HT-29 (cell line): ENCODE measurements around the gene CNPY1. TPM values are rescaled to one million over a fixed set of nuclear protein-coding genes. Genes with fewer than 3 reads are reported as not detected.
A peak's percentile ranks its signal among the peaks of the same experiment; 100 is the strongest.

Experiments used
- DNase-seq: peaks from one replicate; pipeline ENCODE4 v3.0.0-alpha.2; 2015; ENCODE audit warnings: low spot score
- total RNA-seq: library from RNA; depleted of rRNA; stranded (reverse); fragments of >200 nt; shearing (Covaris generic); gene quantifications from 2 replicates; pipeline ENCODE4 v1.2.3, GENCODE V29; 2014

CNPY1 gene
- total RNA-seq, 1 experiment from 2014 or later, result not detected

- DNase-seq, result peak; percentile 83
Observed at GRCh38 chr7:155490697-155491628, 55.4 kb downstream of the CNPY1 start.

- peak; percentile 63 for DNase-seq
Observed at GRCh38 chr7:155489862-155490696, 56.3 kb downstream of the CNPY1 start.

- DNase-seq, result no peak
Observed at GRCh38 chr7:155489158-155489840, 57.1 kb downstream of the CNPY1 start.

- DNase-seq, result no peak
Observed at GRCh38 chr7:155488483-155489127, 57.8 kb downstream of the CNPY1 start.

- DNase-seq, result no peak
Observed at GRCh38 chr7:155487509-155488482, 58.6 kb downstream of the CNPY1 start.

- no peak for DNase-seq
Observed at GRCh38 chr7:155486783-155487508, 59.4 kb downstream of the CNPY1 start.

GRCh38 chr7:155484483-155485399 is 61.6 kb downstream of the CNPY1 start:
- no peak for DNase-seq

GRCh38 chr7:155483868-155484325 is 62.5 kb downstream of the CNPY1 start:
- no peak for DNase-seq

GRCh38 chr7:155483245-155483644 is 63.1 kb downstream of the CNPY1 start:
- DNase-seq, result no peak

GRCh38 chr7:155482511-155483183 is 63.7 kb downstream of the CNPY1 start:
- no peak for DNase-seq

GRCh38 chr7:155481764-155482163 is 64.6 kb downstream of the CNPY1 start:
- no peak for DNase-seq

GRCh38 chr7:155477476-155477875 is 68.9 kb downstream of the CNPY1 start:
- DNase-seq, result no peak

GRCh38 chr7:155471718-155472117 is 74.6 kb downstream of the CNPY1 start:
- DNase-seq, result no peak

- no peak for DNase-seq
Observed at GRCh38 chr7:155470686-155471638, 75.4 kb downstream of the CNPY1 start.

- DNase-seq, result no peak
Observed at GRCh38 chr7:155470186-155470487, 76.2 kb downstream of the CNPY1 start.

GRCh38 chr7:155469311-155470185 is 76.8 kb downstream of the CNPY1 start:
- no peak for DNase-seq
